GM23338 (cell line): Measurements from ENCODE around the gene DHRSX. TPM values are rescaled to one million over a fixed set of nuclear protein-coding genes. Genes with fewer than 3 reads are reported as not detected.

ENCODE experiments used
- ATAC-seq: fragments of 200-7000 bp; cut with Tn5 transposase; 3 replicates; pipeline ENCODE4 v1.9.1; 2020
- DNase-seq: peaks from one replicate; pipeline ENCODE4 v3.0.0-alpha.2; 2015; ENCODE audit warnings: low spot score
- H2AFZ ChIP-seq: fragments of 200-600 bp; sonication (generic); 2 replicates; pipeline ENCODE4 v1.8.0; 2016; ENCODE audit warnings: antibody characterized with exemption, mild to moderate bottlenecking, moderate library complexity
- H3F3A ChIP-seq: fragments of 200-600 bp; sonication (generic); replicated peaks from 2 replicates; pipeline ENCODE4 v1.8.0; 2017; ENCODE audit warnings: antibody characterized with exemption, mixed run types, low read depth
- H3K27ac ChIP-seq: fragments of 200-600 bp; sonication (generic); 2 replicates; pipeline ENCODE4 v1.6.1; 2016; ENCODE audit warnings: low read depth
- H3K27me3 ChIP-seq: fragments of 200-600 bp; sonication (generic); 2 replicates; pipeline ENCODE4 v1.8.0; 2016; ENCODE audit warnings: mild to moderate bottlenecking, mixed run types, moderate library complexity; ENCODE audit not compliant: insufficient read depth
- H3K36me3 ChIP-seq: fragments of 200-600 bp; sonication (generic); 2 replicates; pipeline ENCODE4 v1.8.0; 2016; ENCODE audit warnings: mild to moderate bottlenecking; ENCODE audit not compliant: insufficient read depth
- H3K4me1 ChIP-seq: fragments of 200-600 bp; sonication (generic); 2 replicates; pipeline ENCODE4 v1.8.0; 2016; ENCODE audit warnings: mild to moderate bottlenecking, moderate library complexity; ENCODE audit not compliant: insufficient read depth
- H3K4me2 ChIP-seq: fragments of 200-600 bp; sonication (generic); 2 replicates; pipeline ENCODE4 v1.7.1; 2017; ENCODE audit warnings: mixed run types
- H3K4me3 ChIP-seq: fragments of 200-600 bp; sonication (generic); 2 replicates; pipeline ENCODE4 v1.6.1; 2016; ENCODE audit warnings: mixed run types
- H3K79me2 ChIP-seq: fragments of 200-600 bp; sonication (generic); replicated peaks from 2 replicates; pipeline ENCODE4 v1.8.0; 2017; ENCODE audit warnings: mild to moderate bottlenecking; ENCODE audit not compliant: insufficient read depth
- H3K9me2 ChIP-seq: fragments of 200-600 bp; sonication (generic); 2 replicates; pipeline ENCODE4 v1.8.0; 2017; ENCODE audit not compliant: insufficient read depth
- H4K20me1 ChIP-seq: fragments of 200-600 bp; sonication (generic); replicated peaks from 2 replicates; pipeline ENCODE4 v1.8.0; 2017; ENCODE audit warnings: mild to moderate bottlenecking; ENCODE audit not compliant: insufficient read depth
- H3K27ac Mint-ChIP-seq: 2 replicates; pipeline ENCODE4 v1.8.0; 2020; ENCODE audit warnings: inconsistent platforms, mild to moderate bottlenecking, moderate library complexity, mixed read lengths
- H3K27me3 Mint-ChIP-seq: 3 replicates; pipeline ENCODE4 v1.8.0; 2022; ENCODE audit warnings: low read depth, mild to moderate bottlenecking, moderate library complexity, mixed read lengths, inconsistent platforms; ENCODE audit not compliant: insufficient read depth, poor library complexity
- H3K36me3 Mint-ChIP-seq: 3 replicates; pipeline ENCODE4 v1.8.0; 2021; ENCODE audit warnings: low read depth, mild to moderate bottlenecking, inconsistent platforms, moderate library complexity, mixed read lengths
- H3K4me1 Mint-ChIP-seq: 3 replicates; pipeline ENCODE4 v1.8.0; 2020; ENCODE audit warnings: mild to moderate bottlenecking, inconsistent platforms, mixed read lengths
- H3K4me3 Mint-ChIP-seq: 3 replicates; pipeline ENCODE4 v1.8.0; 2021; ENCODE audit warnings: moderate library complexity, mild to moderate bottlenecking, inconsistent platforms, mixed read lengths
- H3K9me3 Mint-ChIP-seq: 3 replicates; pipeline ENCODE4 v1.8.0; 2020; ENCODE audit warnings: moderate library complexity, mild to moderate bottlenecking, inconsistent platforms, mixed read lengths
- CREB1 ChIP-seq: fragments of 250-450 bp; sonication (Bioruptor Pico); IDR thresholded peaks from 2 replicates; pipeline ENCODE4 v1.5.0; 2020; ENCODE audit warnings: low read depth, mild to moderate bottlenecking, moderate library complexity
- EZH2 ChIP-seq: fragments of 200-600 bp; sonication (generic); IDR thresholded peaks from one replicate; pipeline ENCODE4 v1.8.0; 2017; ENCODE audit warnings: antibody characterized with exemption, mild to moderate bottlenecking, low read depth; ENCODE audit not compliant: unreplicated experiment
- EZH2phosphoT487 ChIP-seq: fragments of 200-600 bp; sonication (generic); IDR thresholded peaks from one replicate; pipeline ENCODE4 v1.8.1; 2018; ENCODE audit warnings: antibody characterized with exemption; ENCODE audit not compliant: unreplicated experiment
- JUNB ChIP-seq: IDR thresholded peaks from one replicate; pipeline ENCODE4 v1.6.1; 2016; ENCODE audit warnings: antibody characterized with exemption; ENCODE audit not compliant: unreplicated experiment
- NANOG ChIP-seq: IDR thresholded peaks from 2 replicates; pipeline ENCODE4 v1.6.1; 2016; ENCODE audit warnings: antibody characterized with exemption, borderline replicate concordance
- POLR2AphosphoS5 ChIP-seq: IDR thresholded peaks from 2 replicates; pipeline ENCODE4 v1.6.1; 2016; ENCODE audit warnings: antibody characterized with exemption, low read depth
- STAT1 ChIP-seq: IDR thresholded peaks from one replicate; pipeline ENCODE4 v1.6.1; 2016; ENCODE audit warnings: antibody characterized with exemption; ENCODE audit not compliant: unreplicated experiment
- ZNF114 ChIP-seq: fragments of 250-450 bp; sonication (Bioruptor Pico); IDR thresholded peaks from 2 replicates; pipeline ENCODE4 v1.5.0; 2020; ENCODE audit warnings: mild to moderate bottlenecking, moderate library complexity
- ZNF331 ChIP-seq: fragments of 250-450 bp; sonication (Bioruptor Pico); IDR thresholded peaks from 2 replicates; pipeline ENCODE4 v1.5.0; 2020; ENCODE audit warnings: low read depth, mild to moderate bottlenecking, moderate library complexity
- polyA plus RNA-seq: library from polyadenylated mRNA; unstranded; fragments of >200 nt; fragmentation: Nextera tagmentation; extraction: Ambion mirVana; gene quantifications from 2 replicates; pipeline ENCODE4 v1.2.1, GENCODE V29; 2016
- total RNA-seq: library from RNA; depleted of rRNA; stranded (reverse); fragments of >200 nt; shearing (Covaris generic); gene quantifications from 2 replicates; pipeline ENCODE4 v1.2.3, GENCODE V29; 2014
- TF ChIP-seq, protein P1 (sequence below): fragments of 250-450 bp; sonication (Bioruptor Pico); IDR thresholded peaks from 2 replicates; pipeline ENCODE4 v1.5.0; 2020; ENCODE audit warnings: mild to moderate bottlenecking, moderate library complexity
- TF ChIP-seq, protein P2 (sequence below): IDR thresholded peaks from one replicate; pipeline ENCODE4 v1.6.1; 2018; ENCODE audit warnings: antibody characterized with exemption; ENCODE audit not compliant: unreplicated experiment
- TF ChIP-seq, protein P3 (sequence below): IDR thresholded peaks from 2 replicates; pipeline ENCODE4 v1.6.1; 2016; ENCODE audit warnings: antibody characterized with exemption
- TF ChIP-seq, protein P4 (sequence below), 2 experiments: fragments of 200-600 bp in 1 of 2; sonication (generic) in 1 of 2; conservative IDR thresholded peaks; 2 replicates each; pipeline versions ENCODE4 v1.5.1 to v1.6.1; 2016 to 2017; ENCODE audit warnings: antibody characterized with exemption in 2 of 2, low read depth in 2 of 2, mild to moderate bottlenecking in 2 of 2, moderate library complexity in 1 of 2

DHRSX gene
- total and polyA plus RNA-seq, 2 experiments from 2014 or later = 33.9 to 43.0 TPM

DNA sequence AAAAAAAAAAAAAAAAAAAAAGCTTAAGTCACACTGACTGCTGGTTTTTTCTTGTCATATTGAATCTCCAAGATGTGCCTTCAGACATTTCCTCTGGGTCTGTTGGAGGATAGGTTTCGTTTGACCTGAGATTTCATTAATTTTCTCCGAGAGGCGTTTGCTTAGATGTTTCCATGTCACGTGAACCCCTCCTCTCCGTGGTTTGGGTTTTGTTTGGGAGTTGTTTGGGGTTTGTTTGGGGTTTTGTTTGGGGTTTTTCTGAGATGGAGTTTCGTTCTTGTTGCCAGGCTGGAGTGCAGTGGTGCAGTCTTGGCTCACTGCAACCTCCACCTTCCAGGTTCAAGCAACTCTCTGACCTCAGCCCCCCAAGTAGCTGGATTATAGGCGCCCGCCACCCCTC, 40.8 kb upstream of the DHRSX start:
- Histone ChIP-seq H3F3A (0 out of 2 replicates have a peak, but pooled peaks cover 3% of the 10 kb centered on the region), H3K27me3 (no peaks in the 10 kb centered on the region), H3K4me1 (no peaks in the 10 kb centered on the region), H3K27ac (peak overlapping the region; percentile 28; the same call in 1 of the 2 replicates), H3K4me2 (no peak overlapping the region), H3K79me2 (no peaks in the 10 kb centered on the region), H3K9me2 (no peaks in the 10 kb centered on the region), H2AFZ (peak overlapping the region; percentile 77), H4K20me1 (no peaks in the 10 kb centered on the region), H3K4me3 (no peak overlapping the region), H3K36me3 (no peaks in the 10 kb centered on the region)
- H3K4me3 Mint-ChIP-seq = no peak overlapping the region
- H3K4me1 Mint-ChIP-seq = peaks cover 5% of the 10 kb centered on the region
- no peak for DNase-seq
- H3K27ac Mint-ChIP-seq = no peak overlapping the region
- ATAC-seq = no peak
- TF ChIP-seq, protein P1, sequence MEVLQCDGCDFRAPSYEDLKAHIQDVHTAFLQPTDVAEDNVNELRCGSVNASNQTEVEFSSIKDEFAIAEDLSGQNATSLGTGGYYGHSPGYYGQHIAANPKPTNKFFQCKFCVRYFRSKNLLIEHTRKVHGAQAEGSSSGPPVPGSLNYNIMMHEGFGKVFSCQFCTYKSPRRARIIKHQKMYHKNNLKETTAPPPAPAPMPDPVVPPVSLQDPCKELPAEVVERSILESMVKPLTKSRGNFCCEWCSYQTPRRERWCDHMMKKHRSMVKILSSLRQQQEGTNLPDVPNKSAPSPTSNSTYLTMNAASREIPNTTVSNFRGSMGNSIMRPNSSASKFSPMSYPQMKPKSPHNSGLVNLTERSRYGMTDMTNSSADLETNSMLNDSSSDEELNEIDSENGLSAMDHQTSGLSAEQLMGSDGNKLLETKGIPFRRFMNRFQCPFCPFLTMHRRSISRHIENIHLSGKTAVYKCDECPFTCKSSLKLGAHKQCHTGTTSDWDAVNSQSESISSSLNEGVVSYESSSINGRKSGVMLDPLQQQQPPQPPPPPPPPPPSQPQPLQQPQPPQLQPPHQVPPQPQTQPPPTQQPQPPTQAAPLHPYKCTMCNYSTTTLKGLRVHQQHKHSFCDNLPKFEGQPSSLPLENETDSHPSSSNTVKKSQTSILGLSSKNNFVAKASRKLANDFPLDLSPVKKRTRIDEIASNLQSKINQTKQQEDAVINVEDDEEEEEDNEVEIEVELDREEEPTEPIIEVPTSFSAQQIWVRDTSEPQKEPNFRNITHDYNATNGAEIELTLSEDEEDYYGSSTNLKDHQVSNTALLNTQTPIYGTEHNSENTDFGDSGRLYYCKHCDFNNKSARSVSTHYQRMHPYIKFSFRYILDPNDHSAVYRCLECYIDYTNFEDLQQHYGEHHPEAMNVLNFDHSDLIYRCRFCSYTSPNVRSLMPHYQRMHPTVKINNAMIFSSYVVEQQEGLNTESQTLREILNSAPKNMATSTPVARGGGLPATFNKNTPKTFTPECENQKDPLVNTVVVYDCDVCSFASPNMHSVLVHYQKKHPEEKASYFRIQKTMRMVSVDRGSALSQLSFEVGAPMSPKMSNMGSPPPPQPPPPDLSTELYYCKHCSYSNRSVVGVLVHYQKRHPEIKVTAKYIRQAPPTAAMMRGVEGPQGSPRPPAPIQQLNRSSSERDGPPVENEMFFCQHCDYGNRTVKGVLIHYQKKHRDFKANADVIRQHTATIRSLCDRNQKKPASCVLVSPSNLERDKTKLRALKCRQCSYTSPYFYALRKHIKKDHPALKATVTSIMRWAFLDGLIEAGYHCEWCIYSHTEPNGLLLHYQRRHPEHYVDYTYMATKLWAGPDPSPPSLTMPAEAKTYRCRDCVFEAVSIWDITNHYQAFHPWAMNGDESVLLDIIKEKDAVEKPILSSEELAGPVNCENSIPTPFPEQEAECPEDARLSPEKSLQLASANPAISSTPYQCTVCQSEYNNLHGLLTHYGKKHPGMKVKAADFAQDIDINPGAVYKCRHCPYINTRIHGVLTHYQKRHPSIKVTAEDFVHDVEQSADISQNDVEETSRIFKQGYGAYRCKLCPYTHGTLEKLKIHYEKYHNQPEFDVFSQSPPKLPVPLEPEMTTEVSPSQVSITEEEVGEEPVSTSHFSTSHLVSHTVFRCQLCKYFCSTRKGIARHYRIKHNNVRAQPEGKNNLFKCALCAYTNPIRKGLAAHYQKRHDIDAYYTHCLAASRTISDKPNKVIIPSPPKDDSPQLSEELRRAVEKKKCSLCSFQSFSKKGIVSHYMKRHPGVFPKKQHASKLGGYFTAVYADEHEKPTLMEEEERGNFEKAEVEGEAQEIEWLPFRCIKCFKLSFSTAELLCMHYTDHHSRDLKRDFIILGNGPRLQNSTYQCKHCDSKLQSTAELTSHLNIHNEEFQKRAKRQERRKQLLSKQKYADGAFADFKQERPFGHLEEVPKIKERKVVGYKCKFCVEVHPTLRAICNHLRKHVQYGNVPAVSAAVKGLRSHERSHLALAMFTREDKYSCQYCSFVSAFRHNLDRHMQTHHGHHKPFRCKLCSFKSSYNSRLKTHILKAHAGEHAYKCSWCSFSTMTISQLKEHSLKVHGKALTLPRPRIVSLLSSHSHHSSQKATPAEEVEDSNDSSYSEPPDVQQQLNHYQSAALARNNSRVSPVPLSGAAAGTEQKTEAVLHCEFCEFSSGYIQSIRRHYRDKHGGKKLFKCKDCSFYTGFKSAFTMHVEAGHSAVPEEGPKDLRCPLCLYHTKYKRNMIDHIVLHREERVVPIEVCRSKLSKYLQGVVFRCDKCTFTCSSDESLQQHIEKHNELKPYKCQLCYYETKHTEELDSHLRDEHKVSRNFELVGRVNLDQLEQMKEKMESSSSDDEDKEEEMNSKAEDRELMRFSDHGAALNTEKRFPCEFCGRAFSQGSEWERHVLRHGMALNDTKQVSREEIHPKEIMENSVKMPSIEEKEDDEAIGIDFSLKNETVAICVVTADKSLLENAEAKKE (CRISPR knock-in tag) = no peak
- TF ChIP-seq EZH2phosphoT487 (no peak), ZNF331 (CRISPR knock-in tag) (no peak), EZH2 (no peak), STAT1 (no peak), CREB1 (CRISPR knock-in tag) (no peak), POLR2AphosphoS5 (no peak), ZNF114 (CRISPR knock-in tag) (no peak), NANOG (no peak), JUNB (no peak)
- TF ChIP-seq, protein P2, sequence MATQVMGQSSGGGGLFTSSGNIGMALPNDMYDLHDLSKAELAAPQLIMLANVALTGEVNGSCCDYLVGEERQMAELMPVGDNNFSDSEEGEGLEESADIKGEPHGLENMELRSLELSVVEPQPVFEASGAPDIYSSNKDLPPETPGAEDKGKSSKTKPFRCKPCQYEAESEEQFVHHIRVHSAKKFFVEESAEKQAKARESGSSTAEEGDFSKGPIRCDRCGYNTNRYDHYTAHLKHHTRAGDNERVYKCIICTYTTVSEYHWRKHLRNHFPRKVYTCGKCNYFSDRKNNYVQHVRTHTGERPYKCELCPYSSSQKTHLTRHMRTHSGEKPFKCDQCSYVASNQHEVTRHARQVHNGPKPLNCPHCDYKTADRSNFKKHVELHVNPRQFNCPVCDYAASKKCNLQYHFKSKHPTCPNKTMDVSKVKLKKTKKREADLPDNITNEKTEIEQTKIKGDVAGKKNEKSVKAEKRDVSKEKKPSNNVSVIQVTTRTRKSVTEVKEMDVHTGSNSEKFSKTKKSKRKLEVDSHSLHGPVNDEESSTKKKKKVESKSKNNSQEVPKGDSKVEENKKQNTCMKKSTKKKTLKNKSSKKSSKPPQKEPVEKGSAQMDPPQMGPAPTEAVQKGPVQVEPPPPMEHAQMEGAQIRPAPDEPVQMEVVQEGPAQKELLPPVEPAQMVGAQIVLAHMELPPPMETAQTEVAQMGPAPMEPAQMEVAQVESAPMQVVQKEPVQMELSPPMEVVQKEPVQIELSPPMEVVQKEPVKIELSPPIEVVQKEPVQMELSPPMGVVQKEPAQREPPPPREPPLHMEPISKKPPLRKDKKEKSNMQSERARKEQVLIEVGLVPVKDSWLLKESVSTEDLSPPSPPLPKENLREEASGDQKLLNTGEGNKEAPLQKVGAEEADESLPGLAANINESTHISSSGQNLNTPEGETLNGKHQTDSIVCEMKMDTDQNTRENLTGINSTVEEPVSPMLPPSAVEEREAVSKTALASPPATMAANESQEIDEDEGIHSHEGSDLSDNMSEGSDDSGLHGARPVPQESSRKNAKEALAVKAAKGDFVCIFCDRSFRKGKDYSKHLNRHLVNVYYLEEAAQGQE = no peak
- TF ChIP-seq, protein P3, sequence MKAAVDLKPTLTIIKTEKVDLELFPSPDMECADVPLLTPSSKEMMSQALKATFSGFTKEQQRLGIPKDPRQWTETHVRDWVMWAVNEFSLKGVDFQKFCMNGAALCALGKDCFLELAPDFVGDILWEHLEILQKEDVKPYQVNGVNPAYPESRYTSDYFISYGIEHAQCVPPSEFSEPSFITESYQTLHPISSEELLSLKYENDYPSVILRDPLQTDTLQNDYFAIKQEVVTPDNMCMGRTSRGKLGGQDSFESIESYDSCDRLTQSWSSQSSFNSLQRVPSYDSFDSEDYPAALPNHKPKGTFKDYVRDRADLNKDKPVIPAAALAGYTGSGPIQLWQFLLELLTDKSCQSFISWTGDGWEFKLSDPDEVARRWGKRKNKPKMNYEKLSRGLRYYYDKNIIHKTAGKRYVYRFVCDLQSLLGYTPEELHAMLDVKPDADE = no peak
- TF ChIP-seq, protein P4, sequence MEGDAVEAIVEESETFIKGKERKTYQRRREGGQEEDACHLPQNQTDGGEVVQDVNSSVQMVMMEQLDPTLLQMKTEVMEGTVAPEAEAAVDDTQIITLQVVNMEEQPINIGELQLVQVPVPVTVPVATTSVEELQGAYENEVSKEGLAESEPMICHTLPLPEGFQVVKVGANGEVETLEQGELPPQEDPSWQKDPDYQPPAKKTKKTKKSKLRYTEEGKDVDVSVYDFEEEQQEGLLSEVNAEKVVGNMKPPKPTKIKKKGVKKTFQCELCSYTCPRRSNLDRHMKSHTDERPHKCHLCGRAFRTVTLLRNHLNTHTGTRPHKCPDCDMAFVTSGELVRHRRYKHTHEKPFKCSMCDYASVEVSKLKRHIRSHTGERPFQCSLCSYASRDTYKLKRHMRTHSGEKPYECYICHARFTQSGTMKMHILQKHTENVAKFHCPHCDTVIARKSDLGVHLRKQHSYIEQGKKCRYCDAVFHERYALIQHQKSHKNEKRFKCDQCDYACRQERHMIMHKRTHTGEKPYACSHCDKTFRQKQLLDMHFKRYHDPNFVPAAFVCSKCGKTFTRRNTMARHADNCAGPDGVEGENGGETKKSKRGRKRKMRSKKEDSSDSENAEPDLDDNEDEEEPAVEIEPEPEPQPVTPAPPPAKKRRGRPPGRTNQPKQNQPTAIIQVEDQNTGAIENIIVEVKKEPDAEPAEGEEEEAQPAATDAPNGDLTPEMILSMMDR (conservative IDR thresholded peaks at IDR 0.05; ENCODE audit: low read depth in 2 of 2) = no peak
- peaks cover 2% of the 10 kb centered on the region for H3K27me3 Mint-ChIP-seq
- peaks cover 32% of the 10 kb centered on the region for H3K9me3 Mint-ChIP-seq
- peaks cover 28% of the 10 kb centered on the region for H3K36me3 Mint-ChIP-seq
